Measurements from ENCODE around the gene CPTP.

GRCh38 chr1:1329304-1330210 lies 5.0 kb downstream of the CPTP start:
- no peak for TF ChIP-seq CHD1 (IDR thresholded peaks at IDR 0.05; ENCODE audit: low read depth, low read length)
- TF ChIP-seq SUZ12 (IDR thresholded peaks at IDR 0.05; ENCODE audit: unreplicated experiment): no peak
- no peak for TF ChIP-seq CTCF (IDR thresholded peaks at IDR 0.05 in 2 of 3, conservative IDR thresholded peaks at IDR 0.05 in 1 of 3; ENCODE audit: control insufficient read depth in 2 of 3, extremely low read depth in 1 of 3, insufficient read depth in 1 of 3, low read depth in 3 of 3, low read length in 3 of 3)
- peak; percentile 65 for TF ChIP-seq POLR2A (IDR thresholded peaks at IDR 0.05; ENCODE audit: low read depth, low read length)
- TF ChIP-seq CHD2 (IDR thresholded peaks at IDR 0.05; ENCODE audit: borderline replicate concordance, low read depth, low read length): no peak
- no peak for TF ChIP-seq MAX (IDR thresholded peaks at IDR 0.05; ENCODE audit: low read depth, low read length)
- TF ChIP-seq REST (IDR thresholded peaks at IDR 0.05; ENCODE audit: low read depth, low read length): no peak
- TF ChIP-seq CREB1 (IDR thresholded peaks at IDR 0.05; ENCODE audit: low read depth): no peak
- TF ChIP-seq RELA (IDR thresholded peaks at IDR 0.05; ENCODE audit: borderline replicate concordance, partially characterized antibody): no peak
- TF ChIP-seq ZSCAN29 (IDR thresholded peaks at IDR 0.05): no peak
- TF ChIP-seq POLR2AphosphoS5 (IDR thresholded peaks at IDR 0.05; ENCODE audit: low read length): peak; percentile 26; the same call in 1 of the 2 replicates
- no peak for TF ChIP-seq RBBP5 (conservative IDR thresholded peaks at IDR 0.05)
- no peak for TF ChIP-seq MYC (IDR thresholded peaks at IDR 0.05; ENCODE audit: insufficient read depth, insufficient read length, insufficient replicate concordance, low read length, severe bottlenecking)
- no peak for TF ChIP-seq STAT1 (conservative IDR thresholded peaks at IDR 0.05)

Data from GM12878 (cell line).